NCI-H2196 treated with DMSO at 0.1 percent for 48 hours (cell line): ENCODE data around the gene NSG1.
"Not testable (repeated sequence)": the region's sequence is repeated elsewhere in the genome, so short reads cannot be mapped to it uniquely, and the experiment has no call there.

Experiments used
- DNase-seq: peaks from one replicate; lab custom pipeline; 2025; ENCODE audit not compliant: unreplicated experiment; lab: John Stamatoyannopoulos, UW

The NSG1 gene

GRCh38 chr4:4386736-4387392, at the start of gene NSG1:
Gene NSG1 (plus strand): TSS chr4:4387102. CDS start chr4:4387630, 528 bp downstream.
- DNase-seq: no peak

- no peak for DNase-seq
Observed at GRCh38 chr4:4338210-4339001, 48.5 kb upstream of the NSG1 start.

- no peak for DNase-seq
Observed at GRCh38 chr4:4339504-4340085, 47.3 kb upstream of the NSG1 start.

- DNase-seq: no peak
Observed at GRCh38 chr4:4341861-4342650, 44.8 kb upstream of the NSG1 start.

GRCh38 chr4:4343038-4343437, 43.9 kb upstream of the NSG1 start:
- no peak for DNase-seq

- DNase-seq: no peak
Observed at GRCh38 chr4:4344915-4345527, 41.9 kb upstream of the NSG1 start.

- no peak for DNase-seq
Observed at GRCh38 chr4:4347585-4347984, 39.3 kb upstream of the NSG1 start.

GRCh38 chr4:4348585-4348984, 38.3 kb upstream of the NSG1 start:
- DNase-seq: not testable (repeated sequence)

- no peak for DNase-seq
Observed at GRCh38 chr4:4349867-4350266, 37.0 kb upstream of the NSG1 start.

GRCh38 chr4:4350909-4351308, 36.0 kb upstream of the NSG1 start:
- DNase-seq: no peak

GRCh38 chr4:4355302-4355701, 31.6 kb upstream of the NSG1 start:
- DNase-seq: no peak

- DNase-seq: no peak
Observed at GRCh38 chr4:4356106-4357041, 30.5 kb upstream of the NSG1 start.

GRCh38 chr4:4358093-4358854, 28.6 kb upstream of the NSG1 start:
- DNase-seq: no peak

GRCh38 chr4:4361883-4362282, 25.0 kb upstream of the NSG1 start:
- no peak for DNase-seq

GRCh38 chr4:4362991-4363697, 23.8 kb upstream of the NSG1 start:
- DNase-seq: no peak

GRCh38 chr4:4364061-4364460, 22.8 kb upstream of the NSG1 start:
- DNase-seq: no peak

- no peak for DNase-seq
Observed at GRCh38 chr4:4364486-4365208, 22.3 kb upstream of the NSG1 start.
